Stimulated activated CD8-positive, alpha-beta memory T cell treated with anti-CD3 and anti-CD28 coated beads, Interleukin-7, amount 100 ng/mL, for 48 hours (primary cell): Measurements from ENCODE around the gene THADA.
"Not testable (repeated sequence)": the region's sequence is repeated elsewhere in the genome, so short reads cannot be mapped to it uniquely, and the experiment has no call there.

Experiments used
- DNase-seq, 2 donors: peaks; one replicate each; pipeline ENCODE4 v3.0.0-alpha.2; 2020; ENCODE audit warnings: low read depth in 1 of 2; ENCODE audit errors: extremely low read depth in 1 of 2

Gene THADA

GRCh38 chr2:43393918-43394317 is 201.9 kb downstream of the THADA start:
- no peak for DNase-seq

DNA sequence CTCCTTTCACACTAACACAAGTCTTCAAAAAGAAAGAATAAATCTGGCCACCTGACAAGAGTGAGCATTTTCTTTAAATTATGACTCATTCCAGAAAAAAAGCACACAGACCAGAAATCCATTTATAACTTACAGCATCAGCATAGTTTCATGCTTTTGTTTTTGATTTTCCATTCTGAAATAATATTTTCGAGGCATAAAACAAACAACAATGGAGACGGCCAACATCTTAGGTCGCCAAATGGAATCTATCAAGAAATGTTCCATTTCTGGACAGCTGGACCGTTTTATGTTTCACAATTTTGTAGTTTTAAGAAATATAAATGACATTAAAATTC is 204.0 kb downstream of the THADA start:
- no peak for DNase-seq

DNA sequence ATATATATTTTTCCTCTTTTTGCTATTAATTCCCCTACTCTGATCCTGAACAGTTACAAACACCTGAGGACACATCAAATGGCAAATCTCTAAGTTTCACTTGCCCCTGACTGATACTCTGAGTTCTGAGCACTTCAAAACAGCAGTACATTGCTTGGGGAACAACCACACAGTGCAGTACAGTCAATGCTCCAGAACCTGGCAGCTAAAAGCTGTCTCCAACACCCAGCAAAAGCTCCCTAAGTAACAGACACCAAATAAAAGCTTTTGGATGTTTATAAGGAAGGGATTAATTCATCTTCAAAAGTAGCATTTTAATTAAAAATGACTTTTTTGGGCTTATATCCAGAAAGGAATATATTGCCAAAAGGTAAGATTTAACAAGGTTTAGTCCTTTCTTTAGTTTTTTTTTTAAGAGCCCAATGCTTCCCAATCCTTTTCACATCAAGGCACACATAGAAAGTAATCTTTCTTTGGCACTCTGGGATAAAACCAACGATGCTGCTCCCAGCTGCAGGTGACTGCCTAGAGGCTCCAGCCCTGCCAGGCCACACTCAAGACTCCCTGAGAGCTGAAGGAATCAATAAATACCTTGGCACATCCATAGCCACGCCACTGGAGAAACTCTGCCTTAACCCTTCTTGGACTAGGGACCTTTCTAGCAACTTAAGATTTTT is 204.5 kb downstream of the THADA start:
- DNase-seq = no peak

DNA sequence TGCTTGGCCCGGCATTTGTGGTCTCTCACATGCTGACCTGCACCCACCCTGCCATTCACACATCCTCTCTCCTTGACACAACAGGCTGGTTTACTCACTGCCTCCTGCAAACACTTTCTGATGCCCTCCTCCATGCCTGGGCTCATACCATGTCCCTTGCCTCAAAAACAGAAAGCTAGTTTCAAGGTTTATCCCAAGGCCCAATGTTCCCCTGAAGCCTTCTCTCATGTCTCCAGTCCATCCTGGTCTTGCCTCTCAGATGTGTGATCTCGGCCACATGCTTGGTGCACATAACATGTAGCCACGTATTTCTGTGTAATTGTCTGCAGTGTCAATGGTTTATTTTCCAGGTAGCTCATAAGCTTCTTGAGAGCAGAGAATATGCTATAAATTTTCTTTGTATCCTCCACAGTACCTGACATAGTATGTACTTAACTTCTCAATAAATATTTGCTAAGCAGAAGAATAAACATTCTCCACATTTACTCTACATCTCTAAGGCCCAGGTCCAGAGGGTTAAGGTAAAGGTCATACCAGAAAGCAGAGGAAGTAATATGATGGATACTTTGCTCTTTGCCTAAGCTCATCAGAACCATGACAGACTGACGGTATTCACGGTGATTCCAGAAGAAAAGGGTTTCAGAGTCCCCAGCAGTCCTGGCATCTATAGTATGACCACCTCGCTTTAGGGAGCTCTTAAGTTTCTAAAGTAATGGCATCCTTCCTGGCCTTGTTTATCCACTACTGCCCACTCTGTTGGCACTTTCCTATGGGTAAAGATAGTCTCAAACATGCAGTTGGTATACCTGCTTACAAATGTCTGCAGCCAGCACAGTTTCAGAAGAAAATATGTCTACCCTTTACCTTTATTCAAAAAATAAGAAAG is 206.0 kb downstream of the THADA start:
- DNase-seq = no peak

GRCh38 chr2:43388371-43388770 is 207.5 kb downstream of the THADA start:
- DNase-seq = no peak

DNA sequence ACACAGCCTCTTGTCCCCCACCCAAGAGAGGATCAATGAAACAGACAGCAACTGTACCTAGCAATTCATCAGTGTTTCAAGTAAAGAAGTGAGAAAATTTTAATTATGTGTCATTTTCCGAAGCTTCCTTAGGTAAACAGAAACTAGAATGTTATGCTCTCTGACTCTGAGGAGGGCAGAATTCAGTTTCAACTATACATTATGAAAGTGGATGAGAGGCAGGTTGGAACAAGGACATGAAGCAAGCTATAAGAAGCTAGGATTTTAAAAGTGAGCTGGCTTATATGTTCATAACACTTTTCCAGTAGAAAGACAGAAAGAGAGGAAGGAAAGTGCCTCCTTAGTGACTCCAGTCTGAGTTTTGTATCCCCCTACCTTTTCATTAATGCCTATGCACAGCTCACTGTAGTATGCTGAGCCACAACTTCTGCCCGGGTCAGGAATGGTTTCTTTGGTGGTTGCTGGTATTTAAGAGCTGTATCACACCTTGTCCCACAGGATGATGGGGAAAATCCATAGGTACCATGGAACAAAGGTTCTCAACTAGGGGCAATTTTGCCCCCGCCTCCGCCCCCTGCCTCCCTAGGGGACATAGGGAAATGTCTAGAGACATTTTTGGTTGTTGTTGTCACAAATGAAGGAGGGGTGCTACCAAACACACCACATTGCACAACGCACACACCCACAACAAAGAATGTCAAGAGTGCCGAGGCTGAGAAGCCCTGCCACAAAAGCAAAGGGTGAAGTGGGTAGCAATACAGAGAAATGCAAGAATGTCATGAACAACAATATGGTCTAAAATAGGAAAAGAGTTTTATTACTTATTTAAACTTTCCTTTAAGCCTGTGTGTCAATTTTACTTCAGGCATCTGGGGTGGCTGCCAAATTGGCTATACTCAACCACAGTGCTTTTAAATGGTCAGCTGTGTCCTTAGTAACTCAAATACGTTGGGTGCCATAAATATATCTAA is 208.5 kb downstream of the THADA start:
- no peak for DNase-seq

- DNase-seq = not testable (repeated sequence)
These were observed 209.2 kb downstream of the THADA start for GRCh38 chr2:43386679-43387078.

- no peak for DNase-seq
These were observed 211.7 kb downstream of the THADA start for GRCh38 chr2:43384143-43384542.

DNA sequence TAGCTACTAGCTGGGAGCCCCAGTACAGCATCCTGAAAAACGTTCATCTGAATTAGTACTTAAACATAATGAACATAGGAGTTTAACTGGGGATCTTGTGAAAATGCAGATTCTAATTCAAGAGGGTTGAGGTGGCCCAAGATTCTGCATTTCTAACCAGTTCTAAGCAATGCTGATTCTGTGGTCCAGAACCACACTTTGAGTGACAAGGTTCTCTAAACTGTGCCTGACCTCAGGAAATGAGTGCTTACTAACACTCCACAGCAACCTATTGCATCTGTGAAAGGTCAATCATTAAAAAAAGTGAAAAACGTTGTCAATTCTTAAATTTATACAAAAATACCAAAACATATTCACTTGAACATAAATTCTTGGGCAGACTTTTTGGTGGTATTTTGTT is 212.3 kb downstream of the THADA start:
- DNase-seq = no peak

GRCh38 chr2:43379494-43379893 is 216.3 kb downstream of the THADA start:
- no peak for DNase-seq

DNA sequence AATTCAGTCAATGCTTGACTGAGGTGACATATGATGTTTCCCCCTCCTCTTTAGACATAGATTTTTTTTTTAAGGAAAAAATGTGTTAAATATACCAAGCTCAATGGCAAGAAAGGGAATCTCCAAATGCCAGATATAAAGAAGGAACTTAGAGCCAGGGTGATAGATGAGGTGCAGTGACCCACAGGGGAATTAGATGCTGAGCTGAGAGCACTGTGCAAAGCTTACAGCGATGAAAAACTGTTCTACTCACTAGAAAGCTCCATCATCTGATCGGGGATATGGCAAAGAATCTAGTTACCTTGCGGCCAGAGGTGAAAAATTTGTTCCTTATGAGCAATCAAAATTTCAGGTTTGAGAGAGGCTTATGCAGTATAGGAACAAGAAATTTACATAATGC is 218.5 kb downstream of the THADA start:
- DNase-seq = no peak

DNA sequence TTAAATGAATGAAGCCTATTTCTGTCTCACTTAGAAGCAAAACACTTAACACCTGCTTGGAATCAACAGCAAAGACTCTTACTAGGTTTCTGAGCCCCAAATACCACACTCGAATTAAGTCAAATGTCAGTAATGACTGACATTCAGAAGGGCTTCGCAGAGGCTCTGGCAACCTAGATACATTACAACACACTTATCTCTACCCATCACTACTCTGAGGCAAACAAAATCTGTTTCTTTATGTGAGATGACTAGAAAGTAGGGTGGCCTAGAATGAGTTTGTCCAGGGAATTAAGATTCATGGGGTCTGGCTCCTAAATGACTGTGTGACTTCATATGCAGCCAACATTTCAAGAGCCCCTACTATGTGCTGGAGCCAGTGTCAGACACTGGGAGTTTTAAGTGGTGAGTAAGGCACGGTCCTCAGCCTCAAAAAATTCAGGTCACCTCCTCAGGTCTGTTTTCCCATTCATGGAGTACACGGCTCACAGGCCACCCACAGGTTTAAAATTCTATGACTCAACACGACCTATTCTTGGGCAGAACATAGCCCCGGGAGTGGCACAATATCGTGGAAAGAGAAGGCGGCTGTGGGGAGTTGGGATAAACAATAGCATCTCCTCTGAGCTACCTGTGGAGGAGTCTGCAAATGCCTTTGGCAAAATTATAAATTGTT is 219.2 kb downstream of the THADA start:
- DNase-seq = no peak

DNA sequence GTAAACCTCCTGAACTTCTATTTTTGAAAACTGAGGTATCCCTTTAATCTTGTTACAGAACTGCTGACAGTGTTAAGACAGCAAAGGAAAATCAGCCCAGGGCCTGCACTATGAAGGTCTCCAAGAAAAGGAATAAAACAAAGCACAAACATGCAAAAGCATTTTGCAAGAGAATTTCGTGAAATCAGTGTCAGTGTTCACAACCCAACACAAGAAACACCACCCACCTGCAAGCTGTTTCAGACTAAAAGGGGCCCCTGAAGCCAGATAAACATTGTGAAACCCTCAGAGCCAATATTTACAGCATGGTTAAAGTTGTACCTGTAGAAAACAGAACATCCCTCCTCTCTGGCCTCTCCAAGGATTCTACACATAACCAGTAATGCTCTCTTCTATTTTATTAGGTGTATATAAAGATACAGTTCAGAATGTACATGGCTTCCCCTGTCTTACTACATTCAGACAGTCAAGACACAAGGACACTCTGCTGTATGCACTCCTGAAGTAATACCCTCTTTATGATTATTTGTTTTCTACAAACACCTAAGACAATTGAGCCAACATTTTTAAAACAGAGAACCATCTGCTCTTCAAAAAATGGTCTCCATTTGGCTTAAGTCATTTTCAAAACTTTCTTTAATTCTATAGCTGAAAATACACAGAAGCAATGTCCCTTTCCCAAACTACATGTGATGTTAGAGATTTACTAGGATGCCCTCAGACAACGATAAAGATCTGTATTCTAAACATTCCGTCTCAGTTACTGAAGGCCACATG is 219.9 kb downstream of the THADA start:
- DNase-seq = no peak

DNA sequence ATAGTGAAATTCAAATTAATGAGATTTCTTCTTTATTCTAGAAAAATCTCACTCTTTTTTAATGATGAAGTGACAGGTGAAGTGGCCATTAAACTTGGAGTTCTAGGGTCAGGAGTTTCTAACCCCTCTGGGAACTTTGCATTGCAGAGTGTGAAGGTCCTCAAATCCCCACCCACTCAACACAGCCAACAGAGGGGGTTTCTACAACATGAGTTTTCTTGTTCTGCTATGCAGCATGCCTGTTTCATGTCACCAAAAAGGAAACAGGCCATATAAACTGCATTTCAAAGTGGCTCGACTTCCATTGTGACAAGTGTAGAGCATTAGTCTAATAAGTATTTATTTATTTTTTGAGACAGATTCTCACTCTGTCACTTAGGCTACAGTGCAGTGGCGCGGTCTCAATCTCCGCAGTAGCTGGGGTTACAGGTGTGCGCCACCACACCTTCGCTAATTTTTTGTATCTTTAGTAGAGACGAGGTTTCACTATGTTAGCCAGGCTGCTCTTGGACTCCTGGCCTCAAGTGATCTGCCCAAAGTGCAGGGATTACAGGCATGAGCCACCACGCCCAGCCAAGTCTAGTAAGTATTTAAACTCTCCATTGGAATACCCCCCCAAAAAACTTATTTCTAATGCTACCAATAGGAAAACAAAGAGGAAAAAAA is 223.3 kb downstream of the THADA start:
- DNase-seq = no peak

DNA sequence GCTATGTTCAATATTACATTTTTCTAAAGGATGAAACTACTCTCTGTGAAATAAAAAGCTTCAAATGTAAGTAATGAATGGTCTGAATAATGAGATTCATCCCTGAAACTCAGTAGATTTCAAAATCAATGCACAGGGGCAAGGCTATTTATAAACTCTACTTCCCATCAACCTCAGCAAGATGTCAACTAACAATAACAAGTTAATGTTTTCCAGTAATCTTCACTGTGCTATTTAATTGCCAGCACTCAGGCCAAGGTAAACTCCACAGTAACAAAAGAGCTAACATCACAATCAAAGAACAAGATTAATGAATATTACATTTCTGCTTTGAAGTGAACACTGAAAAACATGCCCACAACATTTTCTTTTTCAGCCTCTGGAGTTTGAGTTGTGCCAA is 225.1 kb downstream of the THADA start:
- no peak for DNase-seq

DNA sequence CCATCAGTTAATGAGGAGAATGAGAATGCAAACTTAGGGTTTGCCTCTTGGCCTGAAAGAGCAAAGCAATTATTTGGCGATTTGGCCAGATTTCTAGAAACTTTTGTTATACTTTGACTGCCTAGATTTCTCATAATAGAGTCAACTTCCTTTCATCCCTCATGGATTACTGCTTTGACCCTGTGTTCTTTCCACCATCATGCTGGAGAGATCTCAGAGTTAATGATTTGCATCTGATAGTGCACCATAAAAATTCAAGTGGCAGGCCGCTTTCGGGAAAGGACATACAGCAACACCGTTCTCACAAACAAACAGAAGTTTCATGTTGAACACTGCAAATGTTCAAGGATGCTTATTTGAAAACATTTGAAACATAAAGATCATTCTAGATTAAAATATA is 225.7 kb downstream of the THADA start:
- DNase-seq = no peak

GRCh38 chr2:43368483-43369385 is 227.1 kb downstream of the THADA start:
- no peak for DNase-seq

DNA sequence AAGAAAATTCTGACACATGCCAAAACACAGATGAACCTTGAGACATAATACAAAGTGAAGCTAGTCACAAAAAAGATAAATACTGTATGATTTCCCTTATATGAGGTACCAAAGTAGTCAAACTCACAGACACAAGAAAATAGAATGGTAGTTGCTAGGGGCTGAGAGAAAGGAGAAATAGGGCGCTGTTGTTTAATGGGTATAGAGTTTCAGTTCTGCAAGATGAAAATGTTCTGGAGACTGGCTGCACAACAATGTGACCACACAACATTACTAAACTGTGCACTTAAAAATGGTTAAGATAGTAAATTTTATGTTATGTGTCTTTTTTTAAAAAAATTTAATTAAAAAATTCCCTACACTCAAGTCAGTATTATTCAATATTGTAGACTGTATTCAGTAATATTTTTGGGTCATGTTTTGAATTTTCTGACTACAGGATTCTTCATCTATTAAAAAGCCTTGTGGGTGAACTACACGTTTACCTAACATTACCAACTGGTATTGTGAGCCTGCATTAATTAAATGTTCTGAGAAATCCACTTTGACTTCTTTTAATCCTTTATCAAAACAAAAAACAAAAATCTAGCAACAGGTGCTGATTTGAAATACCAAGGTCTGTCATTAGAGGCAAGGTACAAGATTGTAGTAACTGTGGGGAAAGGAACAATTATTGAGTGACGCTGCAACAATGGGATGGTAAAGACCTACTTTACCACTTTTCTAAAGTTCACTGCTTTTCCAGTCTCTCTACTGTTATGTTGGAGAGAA is 228.6 kb downstream of the THADA start:
- no peak for DNase-seq
